Lower lobe of right lung (tissue), 2 donors: ENCODE measurements around the gene RNASEH2A. TPM values are rescaled to one million over a fixed set of nuclear protein-coding genes. Genes with fewer than 3 reads are reported as not detected.
A peak's percentile ranks its signal among the peaks of the same experiment; 100 is the strongest.

Experiments
- ATAC-seq, 2 donors: fragments of 200-7000 bp; cut with Tn5 transposase; one replicate each; pipeline ENCODE4 v1.9.1; 2020 to 2022; ENCODE audit warnings: mild to moderate bottlenecking in 2 of 2, moderate library complexity in 2 of 2
- DNase-seq: peaks from one replicate; pipeline ENCODE4 v3.0.0-alpha.2; 2020
- H3K27ac ChIP-seq: fragments of 200-600 bp; one replicate; pipeline ENCODE4 v1.8.0; 2022
- H3K27me3 ChIP-seq: fragments of 200-600 bp; one replicate; pipeline ENCODE4 v1.8.0; 2022; ENCODE audit warnings: low read depth
- H3K36me3 ChIP-seq: fragments of 200-600 bp; one replicate; pipeline ENCODE4 v1.8.0; 2022; ENCODE audit warnings: mild to moderate bottlenecking
- H3K4me1 ChIP-seq: fragments of 200-600 bp; one replicate; pipeline ENCODE4 v1.8.0; 2022
- H3K4me3 ChIP-seq: fragments of 200-600 bp; one replicate; pipeline ENCODE4 v1.8.0; 2022; ENCODE audit warnings: mild to moderate bottlenecking
- H3K9me3 ChIP-seq: fragments of 200-600 bp; one replicate; pipeline ENCODE4 v1.8.0; 2022
- intact Hi-C: fragments of 100-400 bp; cut with DNase I; formaldehyde crosslinking; loops from one replicate; pipeline ENCODE4 v1.11.0; 2022
- total RNA-seq: library from RNA; stranded (reverse); fragmentation: NEBNext Ultra II Directional; extraction: Animal tissue kit (Norgen Biotek cat#: 25700); gene quantifications from one replicate; pipeline ENCODE4 v1.2.1, GENCODE V29; 2021
- TF ChIP-seq, protein P1 (sequence below): fragments of 200-600 bp; IDR thresholded peaks from one replicate; pipeline ENCODE4 v1.8.0; 2022; ENCODE audit warnings: antibody characterized with exemption, mild to moderate bottlenecking
- donor health status: DM: no; HTN: yes; CAD: no; lungs with severe emphysema.

The RNASEH2A gene
- total RNA-seq, 1 donor from 2014 or later = 10.9 TPM

DNA sequence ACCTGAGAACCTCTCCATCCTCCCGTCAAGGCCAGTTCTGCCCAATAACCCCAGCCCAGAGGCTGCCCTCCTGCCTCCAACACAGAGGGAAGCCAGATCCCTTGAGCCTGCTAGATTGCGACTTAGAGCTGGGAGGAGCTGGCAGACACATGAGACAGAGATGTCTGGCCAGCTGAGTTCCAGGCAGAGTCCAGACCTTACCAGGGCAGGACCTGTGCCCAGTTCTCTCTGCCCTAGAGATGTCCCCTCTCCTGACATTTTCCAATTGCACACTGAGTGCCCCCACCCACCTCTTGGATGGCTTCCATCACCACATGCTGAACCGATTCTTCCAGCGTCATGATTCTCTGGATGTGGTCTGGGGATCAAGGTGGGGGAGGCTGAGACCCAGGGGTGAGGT lies 34.1 kb upstream of the RNASEH2A start:
- DNase-seq (no peak), ATAC-seq (no peak)
- Histone ChIP-seq H3K9me3 (no peaks in the 10 kb centered on the region), H3K27ac (no peak overlapping the region), H3K4me1 (peaks cover 10% of the 10 kb centered on the region), H3K4me3 (no peak overlapping the region), H3K36me3 (peaks cover 20% of the 10 kb centered on the region), H3K27me3 (no peaks in the 10 kb centered on the region)
- intact Hi-C loops = no loop called here
- TF ChIP-seq, protein P1, sequence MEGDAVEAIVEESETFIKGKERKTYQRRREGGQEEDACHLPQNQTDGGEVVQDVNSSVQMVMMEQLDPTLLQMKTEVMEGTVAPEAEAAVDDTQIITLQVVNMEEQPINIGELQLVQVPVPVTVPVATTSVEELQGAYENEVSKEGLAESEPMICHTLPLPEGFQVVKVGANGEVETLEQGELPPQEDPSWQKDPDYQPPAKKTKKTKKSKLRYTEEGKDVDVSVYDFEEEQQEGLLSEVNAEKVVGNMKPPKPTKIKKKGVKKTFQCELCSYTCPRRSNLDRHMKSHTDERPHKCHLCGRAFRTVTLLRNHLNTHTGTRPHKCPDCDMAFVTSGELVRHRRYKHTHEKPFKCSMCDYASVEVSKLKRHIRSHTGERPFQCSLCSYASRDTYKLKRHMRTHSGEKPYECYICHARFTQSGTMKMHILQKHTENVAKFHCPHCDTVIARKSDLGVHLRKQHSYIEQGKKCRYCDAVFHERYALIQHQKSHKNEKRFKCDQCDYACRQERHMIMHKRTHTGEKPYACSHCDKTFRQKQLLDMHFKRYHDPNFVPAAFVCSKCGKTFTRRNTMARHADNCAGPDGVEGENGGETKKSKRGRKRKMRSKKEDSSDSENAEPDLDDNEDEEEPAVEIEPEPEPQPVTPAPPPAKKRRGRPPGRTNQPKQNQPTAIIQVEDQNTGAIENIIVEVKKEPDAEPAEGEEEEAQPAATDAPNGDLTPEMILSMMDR = no peak

DNA sequence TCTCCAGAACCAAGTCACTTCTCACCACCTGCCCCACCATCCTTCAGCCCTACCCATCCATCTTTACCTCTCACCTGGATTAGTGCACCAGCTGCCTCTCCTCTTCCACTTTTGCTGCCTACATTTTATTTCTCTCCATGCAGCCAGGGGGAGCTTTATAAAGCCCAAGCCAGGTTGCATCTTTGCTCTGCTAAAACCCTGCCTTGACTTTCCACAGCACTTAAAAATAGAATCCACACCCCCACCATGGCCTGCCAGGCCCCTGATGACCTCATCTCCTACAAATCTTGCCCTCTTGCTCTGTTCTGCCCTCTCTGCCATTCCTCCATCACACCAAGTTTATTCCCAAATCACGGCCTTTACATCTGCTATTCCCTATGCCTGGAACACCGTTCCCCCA lies 32.8 kb upstream of the RNASEH2A start:
- TF ChIP-seq, protein P1 = no peak
- intact Hi-C loops = no loop called here

DNA sequence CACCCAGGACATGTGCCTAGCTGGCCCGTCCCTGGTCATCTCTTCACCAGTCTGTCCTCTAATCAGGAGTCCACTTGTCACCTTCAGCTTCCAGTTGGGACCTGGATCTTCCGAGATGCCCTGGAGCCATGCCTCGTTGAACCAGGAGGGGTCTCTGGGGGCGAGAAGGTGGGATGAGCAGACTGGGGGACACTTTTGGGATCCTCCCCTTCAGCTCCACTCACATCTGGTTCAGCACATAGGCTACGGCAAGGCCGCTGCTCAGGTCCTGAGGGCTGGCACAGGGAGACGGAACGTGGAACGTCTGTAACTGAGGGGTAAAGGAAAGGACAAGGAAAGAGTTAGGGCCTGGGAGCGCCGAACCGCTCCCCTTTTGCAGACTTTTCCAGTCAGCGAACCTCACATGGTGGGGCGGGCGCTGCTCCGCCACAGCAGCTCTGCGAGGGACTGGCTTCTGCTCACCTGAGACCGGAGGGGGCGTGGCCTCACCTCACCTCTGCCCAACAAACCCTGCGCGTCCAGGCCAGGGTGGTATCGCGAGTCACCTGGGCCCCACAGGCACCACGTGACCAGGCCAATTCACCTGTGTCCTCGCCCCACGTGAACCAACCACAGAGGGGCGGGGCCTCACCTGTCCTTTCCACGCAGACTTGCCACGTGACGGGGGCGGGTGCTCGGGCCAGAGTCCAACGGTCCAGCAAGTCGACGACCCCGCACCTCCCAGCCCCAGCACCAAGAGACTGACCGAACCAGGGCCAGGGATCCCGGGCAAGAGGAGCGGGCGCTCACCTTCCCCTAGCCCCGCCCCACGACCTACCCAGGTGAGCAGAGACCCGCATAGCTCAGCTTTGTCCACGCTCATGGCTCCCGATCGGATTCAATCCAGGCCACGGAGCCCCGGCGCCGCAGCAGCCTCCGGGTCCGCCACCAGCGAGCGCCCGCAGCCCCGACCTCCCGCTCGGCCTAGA lies 31.5 kb upstream of the RNASEH2A start, which contains the start of gene HOOK2:
HOOK2 (minus strand) TSS at position 965 of the 968 bp plus-strand sequence; CDS start at position 862, 103 bp downstream.
- H3K27me3 ChIP-seq = no peaks in the 10 kb centered on the region
- H3K36me3 ChIP-seq = peaks cover 10% of the 10 kb centered on the region
- H3K4me1 ChIP-seq = peaks cover 33% of the 10 kb centered on the region
- peak; percentile 97 for DNase-seq
- TF ChIP-seq, protein P1 = no peak
- H3K27ac ChIP-seq = peak within 1 kb of the TSS; percentile 86
- H3K4me3 ChIP-seq = peak within 1 kb of the TSS; percentile 77
- ATAC-seq = peak; percentile 84 to 85
- no peaks in the 10 kb centered on the region for H3K9me3 ChIP-seq
- intact Hi-C loops = no loop called here

More for the DNA sequence above, 32.8 kb upstream of the RNASEH2A start:
- no peaks in the 10 kb centered on the region for H3K9me3 ChIP-seq
- no peaks in the 10 kb centered on the region for H3K27me3 ChIP-seq
- H3K36me3 ChIP-seq = peaks cover 10% of the 10 kb centered on the region
- no peak overlapping the region for H3K27ac ChIP-seq
- DNase-seq (no peak), ATAC-seq (no peak)
- peaks cover 21% of the 10 kb centered on the region for H3K4me1 ChIP-seq
- H3K4me3 ChIP-seq = no peak overlapping the region

DNA sequence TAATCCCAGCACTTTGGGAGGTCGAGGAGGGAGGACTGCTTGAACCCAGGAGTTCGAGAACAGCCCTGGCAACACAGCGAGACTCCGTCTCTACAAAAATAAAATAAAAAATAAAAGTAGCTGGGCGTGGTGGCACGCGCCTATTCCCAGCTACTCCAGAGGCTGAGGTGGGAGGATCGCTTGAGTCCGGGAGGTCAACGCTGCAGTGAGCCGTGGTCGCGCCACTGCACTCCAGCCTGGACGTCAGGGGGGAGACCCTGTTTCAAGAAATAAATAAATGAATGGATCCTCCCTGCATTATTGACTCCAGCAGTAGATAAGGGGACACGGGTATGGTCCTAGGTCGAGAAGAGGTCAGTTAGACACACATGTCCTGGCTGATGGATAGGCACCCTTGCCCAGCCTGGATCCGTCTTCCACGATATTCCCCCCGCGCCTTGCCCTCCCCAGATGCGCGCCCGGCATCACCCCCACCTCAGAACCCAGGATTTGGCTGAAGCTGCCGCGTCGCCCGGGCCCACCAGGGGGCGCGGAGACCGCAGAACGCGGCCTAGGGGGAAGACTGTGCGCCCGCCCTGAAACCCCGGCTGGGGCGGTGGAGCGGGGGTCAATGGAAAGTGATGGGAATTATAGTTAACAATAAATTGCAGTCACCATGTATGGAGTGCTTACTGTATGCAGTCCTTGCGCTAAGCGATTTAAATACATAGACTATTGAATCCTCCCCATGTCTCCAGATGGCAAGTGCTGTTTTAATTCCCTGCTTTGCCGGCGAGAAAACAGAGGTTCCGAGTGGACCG lies 29.0 kb upstream of the RNASEH2A start:
- intact Hi-C loops = no loop called here
- H3K4me1 ChIP-seq = peaks cover 47% of the 10 kb centered on the region
- peak overlapping the region; percentile 71 for H3K4me3 ChIP-seq
- peaks cover 5% of the 10 kb centered on the region for H3K36me3 ChIP-seq
- ATAC-seq (peak; percentile 64 to 67), DNase-seq (peak; percentile 86)
- no peaks in the 10 kb centered on the region for H3K9me3 ChIP-seq
- TF ChIP-seq, protein P1 = peak; percentile 99
- H3K27me3 ChIP-seq = no peaks in the 10 kb centered on the region
- H3K27ac ChIP-seq = peak overlapping the region; percentile 95
